H1 (cell line): ENCODE measurements around the gene CBLB. TPM values are rescaled to one million over a fixed set of nuclear protein-coding genes. Genes with fewer than 3 reads are reported as not detected.
"Not testable (repeated sequence)": the region's sequence is repeated elsewhere in the genome, so short reads cannot be mapped to it uniquely, and the experiment has no call there.

Source experiments
- CTCF ChIA-PET: fragments of 300-600 bp; sonication (Branson Sonifier 250); formaldehyde crosslinking; loops from one replicate; lab custom pipeline; 2021; ENCODE audit not compliant: partially characterized antibody; lab: Charles Lee
- POLR2A ChIA-PET: fragments of 300-600 bp; sonication (Branson Sonifier 250); formaldehyde crosslinking; loops from one replicate; lab custom pipeline; 2021; ENCODE audit warnings: inconsistent platforms; ENCODE audit not compliant: partially characterized antibody; lab: Charles Lee
- DNase-seq, 2 experiments: peaks; one replicate each; pipeline versions ENCODE4 v3.0.0 to v3.0.0-alpha.2; 2010 to 2022; ENCODE audit warnings: low spot score in 2 of 2, low read depth in 1 of 2, mixed read lengths in 1 of 2
- FAIRE-seq: peaks from 2 replicates; lab custom pipeline; 2011; peaks lifted over from hg19 to GRCh38; lab: Jason Lieb, UNC
- H2AFZ ChIP-seq: 2 replicates; pipeline ENCODE4 v1.8.1; 2012; ENCODE audit warnings: low read length, inconsistent platforms
- H2AK5ac ChIP-seq: 2 replicates; pipeline ENCODE4 v1.6.1; 2013; ENCODE audit warnings: low read depth, low read length
- H2BK120ac ChIP-seq: replicated peaks from 2 replicates; pipeline ENCODE3; 2013; ENCODE audit warnings: low read depth, low read length, inconsistent platforms
- H2BK12ac ChIP-seq: 2 replicates; pipeline ENCODE4 v1.6.1; 2013; ENCODE audit warnings: low read depth, low read length
- H2BK15ac ChIP-seq: 2 replicates; pipeline ENCODE4 v1.6.1; 2013; ENCODE audit warnings: low read length
- H2BK20ac ChIP-seq: 2 replicates; pipeline ENCODE4 v1.6.1; 2013; ENCODE audit warnings: low read length
- H2BK5ac ChIP-seq: 2 replicates; pipeline ENCODE4 v1.6.1; 2013; ENCODE audit warnings: low read depth, low read length
- H3K14ac ChIP-seq: 2 replicates; pipeline ENCODE4 v1.6.1; 2013; ENCODE audit warnings: inconsistent platforms; ENCODE audit not compliant: insufficient read length
- H3K18ac ChIP-seq: 2 replicates; pipeline ENCODE4 v1.6.1; 2013; ENCODE audit warnings: low read length; ENCODE audit errors: extremely low read depth
- H3K23ac ChIP-seq: 2 replicates; pipeline ENCODE4 v1.6.1; 2013; ENCODE audit warnings: inconsistent platforms; ENCODE audit not compliant: insufficient read length
- H3K23me2 ChIP-seq: 2 replicates; pipeline ENCODE4 v1.6.1; 2013; ENCODE audit warnings: low read depth, low read length
- H3K27ac ChIP-seq: 2 replicates; pipeline ENCODE4 v1.6.1; 2011; ENCODE audit warnings: low read depth, low read length, inconsistent platforms
- H3K27me3 ChIP-seq, 4 experiments: replicated peaks in 1 of 4; 1 replicate in 1 of 4; 2 replicates in 3 of 4; pipeline versions ENCODE4 v1.6.1 to v1.8.1; 2011 to 2013; ENCODE audit warnings: low read length in 3 of 4, mild to moderate bottlenecking in 3 of 4, inconsistent platforms in 2 of 4, mixed read lengths in 2 of 4, moderate library complexity in 1 of 4; ENCODE audit not compliant: control insufficient read depth in 3 of 4, insufficient read depth in 3 of 4; ENCODE audit errors: extremely low read depth in 1 of 4
- H3K36me3 ChIP-seq, 4 experiments: 2 replicates each; pipeline versions ENCODE4 v1.6.1 to v1.8.1; 2011 to 2013; ENCODE audit warnings: mild to moderate bottlenecking in 4 of 4, low read length in 3 of 4, moderate library complexity in 2 of 4, control low read depth in 1 of 4, inconsistent platforms in 1 of 4; ENCODE audit not compliant: insufficient read depth in 4 of 4, control insufficient read depth in 2 of 4
- H3K4ac ChIP-seq: replicated peaks from 2 replicates; pipeline ENCODE3; 2013; ENCODE audit warnings: low read length, low read depth, mixed read lengths, inconsistent platforms; ENCODE audit not compliant: insufficient read length
- H3K4me1 ChIP-seq, 4 experiments: replicated peaks in 1 of 4; 1 replicate in 1 of 4; 2 replicates in 3 of 4; pipeline versions ENCODE4 v1.6.1 to v1.8.1; 2011 to 2013; ENCODE audit warnings: low read length in 3 of 4, inconsistent platforms in 2 of 4, mixed read lengths in 1 of 4; ENCODE audit not compliant: insufficient read depth in 4 of 4, control insufficient read depth in 3 of 4
- H3K4me2 ChIP-seq, 2 experiments: 2 replicates each; pipeline versions ENCODE4 v1.6.1 to v1.8.1; 2011 to 2013; ENCODE audit warnings: low read depth in 2 of 2, low read length in 2 of 2, control low read depth in 1 of 2, inconsistent platforms in 1 of 2, mild to moderate bottlenecking in 1 of 2; ENCODE audit not compliant: insufficient read depth in 1 of 2
- H3K4me3 ChIP-seq, 4 experiments: fragments of 200-600, 300-600 bp in 1 of 4; sonication (generic), shearing (Covaris generic), sonication (Bioruptor Twin) in 1 of 4; 2 replicates each; pipeline versions ENCODE4 v1.5.1 to v1.8.1; 2011 to 2016; ENCODE audit warnings: low read length in 4 of 4, low read depth in 3 of 4, control low read depth in 2 of 4, inconsistent platforms in 2 of 4, mild to moderate bottlenecking in 2 of 4, mixed read lengths in 1 of 4, moderate library complexity in 1 of 4; ENCODE audit not compliant: insufficient read depth in 2 of 4; ENCODE audit errors: extremely low read depth in 1 of 4
- H3K56ac ChIP-seq: replicated peaks from 2 replicates; pipeline ENCODE3; 2013; ENCODE audit warnings: low read depth, mild to moderate bottlenecking, mixed read lengths, low read length, inconsistent platforms; ENCODE audit not compliant: insufficient read length
- H3K79me1 ChIP-seq: 2 replicates; pipeline ENCODE4 v1.6.1; 2013; ENCODE audit warnings: low read depth, low read length, control low read depth
- H3K79me2 ChIP-seq, 2 experiments: 2 replicates each; pipeline versions ENCODE4 v1.6.1 to v1.8.1; 2012 to 2013; ENCODE audit warnings: low read length in 2 of 2, mild to moderate bottlenecking in 2 of 2, inconsistent platforms in 1 of 2; ENCODE audit not compliant: insufficient read depth in 2 of 2, control insufficient read depth in 1 of 2
- H3K9ac ChIP-seq, 4 experiments: replicated peaks in 1 of 4; 1 replicate in 1 of 4; 2 replicates in 3 of 4; pipeline versions ENCODE4 v1.6.1 to v1.8.1; 2011 to 2013; ENCODE audit warnings: low read depth in 3 of 4, low read length in 3 of 4, control low read depth in 2 of 4, mild to moderate bottlenecking in 2 of 4, moderate library complexity in 2 of 4, inconsistent platforms in 1 of 4; ENCODE audit errors: extremely low read depth in 1 of 4
- H3K9me3 ChIP-seq, 2 experiments: 2 replicates each; pipeline versions ENCODE4 v1.6.1 to v1.8.1; 2012 to 2013; ENCODE audit warnings: mild to moderate bottlenecking in 2 of 2, moderate library complexity in 2 of 2, control low read depth in 1 of 2, inconsistent platforms in 1 of 2, low read depth in 1 of 2, low read length in 1 of 2, mixed read lengths in 1 of 2; ENCODE audit not compliant: insufficient read depth in 2 of 2
- H4K20me1 ChIP-seq, 2 experiments: replicated peaks in 1 of 2; 2 replicates each; pipeline versions ENCODE3 to v1.8.1; 2011 to 2013; ENCODE audit warnings: inconsistent platforms in 2 of 2, low read length in 2 of 2, mild to moderate bottlenecking in 1 of 2; ENCODE audit not compliant: insufficient read depth in 2 of 2, control insufficient read depth in 1 of 2
- H4K5ac ChIP-seq: 2 replicates; pipeline ENCODE4 v1.6.1; 2013; ENCODE audit warnings: low read length, low read depth, mixed read lengths, inconsistent platforms; ENCODE audit not compliant: insufficient read length
- H4K8ac ChIP-seq: 2 replicates; pipeline ENCODE4 v1.8.0; 2013; ENCODE audit warnings: mild to moderate bottlenecking, moderate library complexity, low read length, inconsistent platforms; ENCODE audit not compliant: insufficient read depth; ENCODE audit errors: extremely low read depth
- H4K91ac ChIP-seq: replicated peaks from 2 replicates; pipeline ENCODE3; 2013; ENCODE audit warnings: low read length, mixed read lengths, inconsistent platforms; ENCODE audit not compliant: insufficient read length
- CREB1 ChIP-seq: IDR thresholded peaks from 2 replicates; pipeline ENCODE4 v1.6.1; 2012; ENCODE audit warnings: inconsistent platforms
- CTBP2 ChIP-seq: IDR thresholded peaks from 2 replicates; pipeline ENCODE4 v1.7.0; 2011; ENCODE audit warnings: borderline replicate concordance, mild to moderate bottlenecking, moderate library complexity, mixed read lengths, low read length; ENCODE audit not compliant: insufficient read depth, insufficient read length
- JUN ChIP-seq: IDR thresholded peaks from 2 replicates; pipeline ENCODE4 v1.6.1; 2011; ENCODE audit warnings: low read depth, mild to moderate bottlenecking, improper control_type of control experiment, low read length
- JUND ChIP-seq: IDR thresholded peaks from 2 replicates; pipeline ENCODE4 v1.6.1; 2011; ENCODE audit warnings: mild to moderate bottlenecking, improper control_type of control experiment, low read length
- NRF1 ChIP-seq: IDR thresholded peaks from 2 replicates; pipeline ENCODE4 v1.6.1; 2011; ENCODE audit warnings: mild to moderate bottlenecking, low read depth, low read length, improper control_type of control experiment
- POU5F1 ChIP-seq: IDR thresholded peaks from 2 replicates; pipeline ENCODE4 v1.6.1; 2011; ENCODE audit warnings: low read depth, mild to moderate bottlenecking, low read length, moderate library complexity
- TEAD4 ChIP-seq: IDR thresholded peaks from 2 replicates; pipeline ENCODE4 v1.6.1; 2012; ENCODE audit warnings: low read depth, low read length, inconsistent platforms, mixed read lengths
- ZNF274 ChIP-seq: IDR thresholded peaks from 2 replicates; pipeline ENCODE4 v1.7.0; 2012; ENCODE audit warnings: low read length, borderline replicate concordance; ENCODE audit errors: extremely low read depth
- WGBS, 2 experiments: shearing (Covaris generic) in 1 of 2; methylation state at CpG; one replicate each; pipeline versions ENCODE4 v1.1.6 to v1.1.7; 2013 to 2015; ENCODE audit warnings: low lambda C conversion rate in 2 of 2, mixed read lengths in 2 of 2, inconsistent platforms in 1 of 2, low coverage in 1 of 2, missing lambda C conversion rate in 1 of 2; ENCODE audit not compliant: insufficient replicate concordance in 2 of 2, insufficient coverage in 1 of 2, insufficient read length in 1 of 2; ENCODE audit errors: extremely low coverage in 1 of 2, missing lambda C conversion rate in 1 of 2; 5-methylcytosine and 5-hydroxymethylcytosine counted together
- polyA plus RNA-seq, 7 experiments: library from polyadenylated mRNA; depleted of rRNA in 3 of 7; stranded (reverse) in 5 of 7; unstranded in 2 of 7; fragments of >200 nt in 5 of 7; fragments of 200-250 nt in 2 of 7; gene quantifications; 1 replicate in 5 of 7; 2 replicates in 1 of 7; 4 replicates in 1 of 7; pipeline versions ENCODE4 v1.2.1 to v1.2.3, GENCODE V29; 2011 to 2013; ENCODE audit warnings: missing spikeins in 2 of 7, mixed read lengths in 2 of 7
- total RNA-seq: library from RNA; stranded (reverse); fragmentation: NEBNext Ultra II Directional; extraction: Animal tissue kit (Norgen Biotek cat#: 25700); gene quantifications from 2 replicates; pipeline ENCODE4 v1.2.1, GENCODE V29; 2021

The CBLB gene
- total and polyA plus RNA-seq, 2 of the 8 experiments (the other 6 are each of a cell fraction or from before 2014, with no cell fraction given): 14.5 to 26.0 TPM

- TF ChIP-seq ZNF274: no peak
- TF ChIP-seq POU5F1: no peak
- no peak for TF ChIP-seq JUND
- no peak for TF ChIP-seq CREB1
- no peak for TF ChIP-seq TEAD4
- TF ChIP-seq CTBP2: no peak
- TF ChIP-seq JUN: no peak
- TF ChIP-seq NRF1: no peak
Measured at GRCh38 chr3:105816833-105817232, 52.0 kb downstream of the CBLB start (continued).

GRCh38 chr3:105815331-105815730 is 53.5 kb downstream of the CBLB start:
- H4K20me1 ChIP-seq, H2AFZ ChIP-seq, H3K4me2 ChIP-seq, H2BK15ac ChIP-seq, H3K18ac ChIP-seq, H2BK120ac ChIP-seq, FAIRE-seq, H3K36me3 ChIP-seq, H2BK12ac ChIP-seq, H3K79me1 ChIP-seq, H3K4me1 ChIP-seq, H4K8ac ChIP-seq, H3K9me3 ChIP-seq, H4K5ac ChIP-seq, H3K9ac ChIP-seq, H2BK5ac ChIP-seq, H3K79me2 ChIP-seq, H3K56ac ChIP-seq, DNase-seq, H2BK20ac ChIP-seq, H4K91ac ChIP-seq, H3K27me3 ChIP-seq, H3K23ac ChIP-seq, H3K23me2 ChIP-seq, CTCF ChIA-PET, POLR2A ChIA-PET, H3K14ac ChIP-seq, H3K27ac ChIP-seq, H2AK5ac ChIP-seq, H3K4ac ChIP-seq, H3K4me3 ChIP-seq: not testable (repeated sequence)
- 91% methylated on average over 3 of the region's 3 CpGs; no CpG with 5 or more reads in 1 of the 2 experiments for WGBS, 2 experiments
